ENCODE results near the gene CNTRL. TPM values are rescaled to one million over a fixed set of nuclear protein-coding genes. Genes with fewer than 3 reads are reported as not detected.

CNTRL gene
- total and polyA plus RNA-seq, 2 donors (not counting 1 experiment from before 2014, with no cell fraction given): 40.0 to 146 TPM

GRCh38 chr9:121059998-121060636, 14.6 kb upstream of the CNTRL start:
- intact Hi-C loops (cut with micrococcal nuclease): loop anchor here (1.0 kb wide), 2 partner anchors 79 to 304 kb away; no protein-coding TSS in a partner anchor
- H3K9me3 Mint-ChIP-seq (ENCODE audit: insufficient read depth): peaks cover 3% of the 10 kb centered on the region
- Histone ChIP-seq H3K27ac (ENCODE audit: low read length in 2 of 2) (no peak overlapping the region), H3K36me3 (replicated peaks in 1 of 2; ENCODE audit: control extremely low read depth in 1 of 2, control insufficient read depth in 1 of 2, extremely low read depth in 1 of 2, insufficient read depth in 2 of 2, low read length in 1 of 2) (no peaks in the 10 kb centered on the region), H4K20me1 (ENCODE audit: control insufficient read depth, insufficient read depth, low read length, poor library complexity, severe bottlenecking) (no peaks in the 10 kb centered on the region), H3K4me2 (replicated peaks; ENCODE audit: low read depth, low read length, poor library complexity, severe bottlenecking) (peak overlapping the region; percentile 13), H2AFZ (ENCODE audit: insufficient read depth, low read depth, low read length, poor library complexity, severe bottlenecking) (peak overlapping the region; percentile 5), H3K4me3 (ENCODE audit: control extremely low read depth in 1 of 5, extremely low read depth in 1 of 5, insufficient read depth in 1 of 5, low read depth in 2 of 5, low read length in 4 of 5) (no peak overlapping the region), H3K4me1 (ENCODE audit: control insufficient read depth in 2 of 2, insufficient read depth in 2 of 2, low read length in 2 of 2) (peaks cover 0 to 7% of the 10 kb centered on the region in 2 donors), H3K9ac (ENCODE audit: low read length) (no peak overlapping the region), H3K9me3 (ENCODE audit: control extremely low read depth in 1 of 3, control insufficient read depth in 2 of 3, insufficient read depth in 1 of 3, low read length in 2 of 3) (peaks cover 0 to 7% (median 5%) of the 10 kb centered on the region in 3 donors), H3K27me3 (replicated peaks in 1 of 4; ENCODE audit: control extremely low read depth in 1 of 4, control insufficient read depth in 3 of 4, insufficient read depth in 4 of 4, low read length in 3 of 4) (no peaks in the 10 kb centered on the region), H3K79me2 (ENCODE audit: control insufficient read depth, insufficient read depth, low read length) (no peaks in the 10 kb centered on the region)
- no peak overlapping the region for H3K4me3 Mint-ChIP-seq
- CTCF ChIA-PET: interaction anchor here (0.6 to 6.3 kb wide), 58 partner anchors 8 to 440 kb away, joined by 3 to 173 read pairs (median 4); partner anchors contain the start of genes C5, CNTRL, FBXW2 and RAB14
- peaks cover 6% of the 10 kb centered on the region for H3K4me1 Mint-ChIP-seq
- 26% methylated on average over 3 of the region's 6 CpGs for WGBS (ENCODE audit: insufficient coverage)
- no peak overlapping the region for H3K27ac Mint-ChIP-seq
- POLR2A ChIA-PET: interaction anchor here (0.6 kb wide), 1 partner anchor 350 kb away, joined by 7 read pairs; no protein-coding TSS in a partner anchor
- H3K27me3 Mint-ChIP-seq: no peaks in the 10 kb centered on the region
- TF ChIP-seq EZH2 (IDR thresholded peaks at IDR 0.05; ENCODE audit: borderline replicate concordance, insufficient read depth, low read depth, low read length, poor library complexity, severe bottlenecking) (no peak), CTCF (IDR thresholded peaks at IDR 0.05) (peak; percentile 81)
- ATAC-seq (ENCODE audit: low read depth) (peak; percentile 51), DNase-seq (peak; percentile 76)

DNA sequence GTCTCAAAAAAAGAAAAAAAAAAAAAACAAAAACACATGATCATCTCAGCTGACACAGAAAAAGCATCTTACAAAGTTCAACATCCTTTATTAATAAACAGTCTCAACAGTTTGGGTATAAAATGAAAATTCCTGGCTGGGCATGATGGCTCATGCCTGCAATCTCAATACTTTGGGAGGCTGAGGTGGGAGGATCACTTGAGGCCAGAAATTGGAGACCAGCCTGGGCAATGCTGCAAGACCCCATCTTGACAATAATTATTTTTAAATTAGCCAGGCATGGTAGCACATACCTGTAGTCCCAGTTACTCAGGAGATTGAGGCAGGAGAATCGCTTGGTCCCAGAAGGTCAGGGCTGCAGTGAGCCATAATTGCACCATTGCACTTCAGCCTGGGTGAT, 7.9 kb upstream of the CNTRL start:
- Histone ChIP-seq H3K79me2 (ENCODE audit: control insufficient read depth, insufficient read depth, low read length) (no peaks in the 10 kb centered on the region), H2AFZ (ENCODE audit: insufficient read depth, low read depth, low read length, poor library complexity, severe bottlenecking) (no peak overlapping the region), H3K9me3 (ENCODE audit: control extremely low read depth in 1 of 3, control insufficient read depth in 2 of 3, insufficient read depth in 1 of 3, low read length in 2 of 3) (peaks cover 2 to 4% (median 3%) of the 10 kb centered on the region in 3 donors), H3K4me1 (ENCODE audit: control insufficient read depth in 2 of 2, insufficient read depth in 2 of 2, low read length in 2 of 2) (peaks cover 8% of the 10 kb centered on the region in 2 donors), H3K27me3 (replicated peaks in 1 of 4; ENCODE audit: control extremely low read depth in 1 of 4, control insufficient read depth in 3 of 4, insufficient read depth in 4 of 4, low read length in 3 of 4) (no peaks in the 10 kb centered on the region), H3K36me3 (replicated peaks in 1 of 2; ENCODE audit: control extremely low read depth in 1 of 2, control insufficient read depth in 1 of 2, extremely low read depth in 1 of 2, insufficient read depth in 2 of 2, low read length in 1 of 2) (no peaks in the 10 kb centered on the region), H4K20me1 (ENCODE audit: control insufficient read depth, insufficient read depth, low read length, poor library complexity, severe bottlenecking) (no peaks in the 10 kb centered on the region), H3K4me3 (ENCODE audit: control extremely low read depth in 1 of 5, extremely low read depth in 1 of 5, insufficient read depth in 1 of 5, low read depth in 2 of 5, low read length in 4 of 5) (no peak overlapping the region), H3K27ac (ENCODE audit: low read length in 2 of 2) (no peak overlapping the region), H3K9ac (ENCODE audit: low read length) (no peak overlapping the region), H3K4me2 (replicated peaks; ENCODE audit: low read depth, low read length, poor library complexity, severe bottlenecking) (no peak overlapping the region)
- ChIA-PET POLR2A (interaction anchor here (0.7 kb wide), 1 partner anchor 10 kb away, joined by 11 read pairs; no protein-coding TSS in a partner anchor), CTCF (no interaction called here)
- ATAC-seq (ENCODE audit: low read depth): no peak
- Mint-ChIP-seq H3K9me3 (ENCODE audit: insufficient read depth) (peaks cover 8% of the 10 kb centered on the region), H3K4me3 (no peak overlapping the region), H3K27ac (no peak overlapping the region), H3K4me1 (peaks cover 10% of the 10 kb centered on the region), H3K27me3 (no peaks in the 10 kb centered on the region)
- WGBS (ENCODE audit: insufficient coverage): no CpG with 5 or more reads among the region's 1 CpG
- intact Hi-C loops (cut with micrococcal nuclease): no loop called here
- TF ChIP-seq EZH2 (IDR thresholded peaks at IDR 0.05; ENCODE audit: borderline replicate concordance, insufficient read depth, low read depth, low read length, poor library complexity, severe bottlenecking): no peak
- no peak for TF ChIP-seq CTCF (IDR thresholded peaks at IDR 0.05)
- DNase-seq: no peak
